MM.1S (cell line): Measurements from ENCODE around the gene ARHGAP40.

Experiments used
- EZH2 ChIP-seq: fragments of 300-600 bp; sonication (generic); optimal IDR thresholded peaks from 2 replicates; pipeline ENCODE3; 2017; ENCODE audit warnings: low read depth, mild to moderate bottlenecking, antibody characterized with exemption, low read length, mixed read lengths
- EZH2phosphoT487 ChIP-seq: fragments of 300-600 bp; sonication (generic); IDR thresholded peaks from 2 replicates; pipeline ENCODE4 v1.6.1; 2018; ENCODE audit warnings: antibody characterized with exemption, low read length
- TF ChIP-seq, protein P1 (sequence below): fragments of 300-600 bp; sonication (generic); IDR thresholded peaks from 2 replicates; pipeline ENCODE4 v1.5.1; 2016; ENCODE audit warnings: antibody characterized with exemption, low read length, mixed read lengths

DNA sequence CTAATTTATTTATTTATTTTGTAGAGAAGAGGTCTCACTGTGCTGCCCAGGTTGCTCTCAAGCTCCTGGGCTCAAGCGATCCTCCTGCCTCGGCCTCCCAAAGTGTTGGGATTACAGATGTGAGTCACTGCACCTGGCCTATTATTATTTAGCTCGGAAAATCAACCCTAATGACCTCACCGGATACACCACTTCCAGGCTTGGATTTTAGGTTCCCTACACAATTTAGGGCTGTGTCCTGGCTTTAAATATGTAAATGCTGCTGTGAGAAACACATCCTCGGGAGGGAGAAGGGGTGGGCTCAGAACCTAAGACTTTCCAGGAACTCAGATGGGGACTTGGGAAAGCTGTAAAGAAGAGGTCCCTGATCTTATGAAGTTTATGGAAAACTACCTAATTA, 71.7 kb downstream of the ARHGAP40 start:
- TF ChIP-seq EZH2 (no peak), EZH2phosphoT487 (no peak)
- TF ChIP-seq, protein P1, sequence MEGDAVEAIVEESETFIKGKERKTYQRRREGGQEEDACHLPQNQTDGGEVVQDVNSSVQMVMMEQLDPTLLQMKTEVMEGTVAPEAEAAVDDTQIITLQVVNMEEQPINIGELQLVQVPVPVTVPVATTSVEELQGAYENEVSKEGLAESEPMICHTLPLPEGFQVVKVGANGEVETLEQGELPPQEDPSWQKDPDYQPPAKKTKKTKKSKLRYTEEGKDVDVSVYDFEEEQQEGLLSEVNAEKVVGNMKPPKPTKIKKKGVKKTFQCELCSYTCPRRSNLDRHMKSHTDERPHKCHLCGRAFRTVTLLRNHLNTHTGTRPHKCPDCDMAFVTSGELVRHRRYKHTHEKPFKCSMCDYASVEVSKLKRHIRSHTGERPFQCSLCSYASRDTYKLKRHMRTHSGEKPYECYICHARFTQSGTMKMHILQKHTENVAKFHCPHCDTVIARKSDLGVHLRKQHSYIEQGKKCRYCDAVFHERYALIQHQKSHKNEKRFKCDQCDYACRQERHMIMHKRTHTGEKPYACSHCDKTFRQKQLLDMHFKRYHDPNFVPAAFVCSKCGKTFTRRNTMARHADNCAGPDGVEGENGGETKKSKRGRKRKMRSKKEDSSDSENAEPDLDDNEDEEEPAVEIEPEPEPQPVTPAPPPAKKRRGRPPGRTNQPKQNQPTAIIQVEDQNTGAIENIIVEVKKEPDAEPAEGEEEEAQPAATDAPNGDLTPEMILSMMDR: no peak
